Colon (tissue), 2 donors: ENCODE data around the gene PDZRN4.
"Not testable (repeated sequence)": the region's sequence is repeated elsewhere in the genome, so short reads cannot be mapped to it uniquely, and the experiment has no call there.

Experiments used
- FAIRE-seq: peaks from 2 replicates; lab custom pipeline; 2012; peaks lifted over from hg19 to GRCh38; lab: Jason Lieb, UNC
- donor health status: control.
- donor health status: control.

Gene PDZRN4

GRCh38 chr12:41511247-41511646, 323.1 kb downstream of the PDZRN4 start:
- FAIRE-seq, result no peak

GRCh38 chr12:41512497-41512896, 324.4 kb downstream of the PDZRN4 start:
- FAIRE-seq, result no peak

GRCh38 chr12:41514021-41514777, 326.1 kb downstream of the PDZRN4 start:
- FAIRE-seq, result no peak

GRCh38 chr12:41514907-41515306, 326.8 kb downstream of the PDZRN4 start:
- FAIRE-seq, result no peak

- no peak for FAIRE-seq
Observed at GRCh38 chr12:41515953-41516352, 327.8 kb downstream of the PDZRN4 start.

GRCh38 chr12:41520869-41521268, 332.7 kb downstream of the PDZRN4 start:
- FAIRE-seq, result no peak

DNA sequence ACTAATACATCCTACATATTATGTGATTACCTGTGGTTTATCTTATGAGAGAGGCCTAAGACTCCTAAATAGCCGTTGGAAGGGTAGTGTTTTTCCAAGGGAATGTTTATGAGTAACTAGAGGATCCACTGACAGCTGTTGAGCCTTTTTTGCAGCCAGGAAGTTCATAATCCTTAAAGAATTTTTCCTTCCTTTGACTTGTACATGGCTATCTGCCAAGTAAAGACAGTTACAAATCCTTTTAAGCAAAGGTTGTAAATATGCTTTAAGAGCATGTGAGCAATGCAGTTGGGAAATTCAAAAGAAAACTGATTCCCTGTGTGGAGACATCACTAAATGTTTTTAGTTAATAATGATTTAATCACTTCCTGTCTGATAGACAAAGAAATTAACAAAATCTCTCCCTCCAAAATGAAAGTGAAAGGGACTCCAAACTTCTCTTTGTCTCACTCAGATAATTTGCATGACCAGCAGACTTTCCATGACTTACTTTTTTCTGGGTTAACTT, 333.8 kb downstream of the PDZRN4 start:
- no peak for FAIRE-seq

- no peak for FAIRE-seq
Observed at GRCh38 chr12:41527062-41527461, 338.9 kb downstream of the PDZRN4 start.

- no peak for FAIRE-seq
Observed at GRCh38 chr12:41527534-41528116, 339.5 kb downstream of the PDZRN4 start.

GRCh38 chr12:41528874-41529273, 340.8 kb downstream of the PDZRN4 start:
- FAIRE-seq, result no peak

DNA sequence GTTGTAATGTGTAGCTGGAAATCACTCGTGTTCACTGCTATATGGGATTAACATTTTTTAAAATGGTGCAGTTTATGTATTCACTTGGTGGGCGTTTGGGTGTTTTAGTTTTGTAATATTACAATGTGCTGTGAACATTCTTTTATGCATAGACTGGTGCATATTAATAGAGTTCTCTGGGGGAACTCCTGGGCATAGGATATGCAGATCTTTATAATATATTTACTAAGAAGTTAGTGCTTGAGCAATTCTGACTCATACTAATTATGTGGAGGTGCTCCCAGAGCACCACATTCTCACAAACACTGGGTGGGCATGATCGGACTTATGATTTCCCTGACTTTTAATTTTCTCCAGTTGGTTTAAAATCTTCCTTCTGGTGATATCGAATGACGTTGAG, 342.3 kb downstream of the PDZRN4 start:
- no peak for FAIRE-seq

DNA sequence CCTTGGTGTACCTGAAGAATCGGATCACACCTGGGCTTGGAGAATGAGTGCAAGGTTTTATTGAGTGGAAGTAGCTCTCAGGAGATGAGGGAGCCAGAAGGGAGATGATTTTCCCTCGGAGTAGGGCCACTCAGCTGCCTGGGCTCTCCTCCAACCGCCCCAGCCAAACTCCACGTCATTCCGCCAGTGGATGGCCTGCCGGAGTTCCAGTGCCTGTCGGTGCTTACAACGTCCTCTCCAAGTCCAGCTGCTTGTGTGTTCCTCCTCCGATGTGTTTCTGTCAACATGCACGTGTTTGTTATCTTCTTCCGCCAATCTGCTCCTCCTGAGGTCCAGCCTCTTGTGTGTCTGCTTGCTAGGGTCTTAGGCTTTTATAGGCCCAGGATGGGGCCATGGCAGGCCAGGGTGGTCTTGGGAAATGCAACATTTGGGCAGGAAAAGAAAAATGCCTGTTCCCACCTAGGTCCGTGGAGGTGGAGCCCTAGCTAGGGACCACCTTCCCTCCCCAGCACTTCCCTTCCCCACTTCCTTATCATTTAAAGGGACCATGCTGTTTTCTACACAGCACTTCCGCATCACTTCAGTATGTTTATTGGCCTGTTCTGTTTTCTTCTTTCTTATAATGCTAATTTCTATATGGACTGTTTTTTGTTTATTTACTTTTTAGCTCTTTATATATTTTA, 343.2 kb downstream of the PDZRN4 start:
- no peak for FAIRE-seq

DNA sequence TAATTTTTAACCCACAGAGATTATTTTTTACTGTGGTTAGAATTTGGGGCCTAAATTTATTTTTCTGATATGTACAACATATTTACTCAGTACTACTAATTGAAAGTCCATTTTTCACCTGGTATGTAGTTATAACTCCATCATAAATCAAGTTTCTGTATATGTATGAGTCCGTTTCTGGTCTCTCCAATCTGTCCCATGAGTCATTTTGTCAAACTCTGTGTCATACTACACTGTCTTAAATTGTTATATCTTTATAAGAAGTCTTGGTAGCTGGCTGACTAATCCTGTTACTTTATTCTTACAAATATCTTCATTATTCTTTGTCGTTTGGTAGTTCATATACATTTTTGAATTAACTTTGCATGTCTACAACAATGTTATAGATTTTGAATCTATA, 344.0 kb downstream of the PDZRN4 start:
- FAIRE-seq, result no peak

- FAIRE-seq, result no peak
Observed at GRCh38 chr12:41536813-41537490, 348.8 kb downstream of the PDZRN4 start.

DNA sequence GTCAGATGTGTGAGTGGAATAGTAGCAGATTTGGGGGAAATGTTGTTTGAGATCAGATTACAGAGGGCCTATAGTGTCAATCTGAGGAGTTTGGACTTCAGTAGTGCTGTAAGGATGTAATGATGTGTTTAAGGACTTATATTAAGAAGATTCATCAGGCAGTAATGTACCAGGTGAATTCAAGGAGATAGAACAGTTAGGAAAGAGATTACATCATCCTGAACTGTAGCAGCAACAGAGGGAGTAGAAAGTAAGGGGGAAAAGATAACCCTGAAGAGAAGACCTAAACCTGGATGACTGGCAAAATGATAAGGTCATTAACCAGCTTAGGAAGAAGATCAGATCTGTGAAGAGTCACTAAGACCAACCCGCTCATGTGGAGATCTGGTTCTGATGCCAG, 349.4 kb downstream of the PDZRN4 start:
- no peak for FAIRE-seq

DNA sequence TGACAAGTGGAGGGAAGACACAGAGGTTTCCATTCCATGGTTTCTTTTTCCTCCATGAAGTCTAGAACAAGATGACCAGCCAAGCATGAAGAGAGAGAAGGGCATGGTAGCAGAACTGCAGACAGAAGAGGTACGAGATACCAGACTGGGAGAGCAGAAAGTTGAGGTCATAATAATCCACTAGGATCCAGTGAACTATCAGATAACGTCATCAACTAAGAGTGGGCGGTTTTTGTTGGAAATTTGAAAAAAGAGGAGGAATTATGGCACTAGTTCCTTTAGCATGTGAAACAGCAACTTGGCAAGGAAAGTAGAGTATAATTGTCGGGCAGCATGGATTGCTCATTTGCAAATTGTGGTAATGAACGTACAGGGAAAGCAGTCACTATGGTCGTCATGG, 357.6 kb downstream of the PDZRN4 start:
- no peak for FAIRE-seq

- FAIRE-seq, result not testable (repeated sequence)
Observed at GRCh38 chr12:41547071-41547470, 359.0 kb downstream of the PDZRN4 start.

DNA sequence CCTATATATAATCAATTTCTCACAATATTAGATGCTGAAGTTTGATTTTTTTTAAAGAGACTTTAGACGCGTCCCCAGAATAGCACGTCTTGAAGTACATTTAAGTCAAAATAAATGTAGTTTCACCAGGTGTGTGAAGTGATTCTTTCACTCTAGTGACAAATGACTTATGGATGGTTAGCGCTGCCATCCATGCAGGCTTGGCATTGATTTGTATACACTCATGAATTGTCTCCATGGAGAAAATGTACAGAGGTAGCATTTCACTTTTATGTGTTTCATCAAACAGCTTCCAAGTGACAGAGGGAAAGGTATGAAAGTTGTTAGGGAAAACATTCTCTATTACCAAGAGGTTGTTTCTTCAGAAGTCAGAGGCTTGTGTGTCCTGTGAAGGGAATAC, 360.8 kb downstream of the PDZRN4 start:
- no peak for FAIRE-seq

DNA sequence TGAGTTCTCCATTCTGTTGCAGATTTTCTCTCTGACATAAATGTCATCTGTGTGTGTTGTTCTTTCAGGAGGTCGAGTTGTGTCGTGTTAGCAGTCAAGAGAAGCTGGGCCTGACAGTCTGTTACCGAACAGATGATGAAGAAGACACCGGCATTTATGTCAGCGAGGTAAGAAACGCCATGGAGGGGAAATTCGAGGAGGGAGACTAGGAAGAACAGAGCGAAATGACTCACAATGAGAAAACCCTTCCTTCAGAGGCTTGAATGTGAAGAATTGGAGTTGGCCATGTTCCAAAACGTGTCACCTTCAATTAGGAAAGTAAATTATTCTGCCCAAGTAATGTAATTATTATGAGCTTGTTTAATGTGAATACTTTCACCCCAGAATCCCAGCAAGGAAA, 364.5 kb downstream of the PDZRN4 start:
- FAIRE-seq, result no peak

- FAIRE-seq, result no peak
Observed at GRCh38 chr12:41556176-41556575, 368.1 kb downstream of the PDZRN4 start.

DNA sequence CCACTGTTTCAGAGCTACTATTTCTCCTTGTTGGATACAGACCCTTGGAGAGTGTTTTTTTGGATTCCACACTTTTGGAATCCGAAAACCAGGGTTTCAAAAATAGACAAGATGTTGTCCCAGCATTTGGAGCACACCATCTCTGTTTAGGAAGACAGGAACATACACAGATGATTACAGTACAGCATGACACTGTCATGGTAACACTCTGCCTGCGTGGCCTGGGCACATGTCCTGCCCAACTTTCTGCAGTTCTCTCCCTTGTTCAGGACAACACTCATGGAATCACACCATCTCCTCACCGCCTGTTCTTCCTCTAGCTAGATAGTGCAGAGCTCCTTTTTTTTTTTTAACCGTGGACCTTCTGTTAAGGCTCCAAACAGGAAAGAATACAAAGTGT, 369.2 kb downstream of the PDZRN4 start:
- FAIRE-seq, result no peak

GRCh38 chr12:41558671-41559070, 370.6 kb downstream of the PDZRN4 start:
- FAIRE-seq, result no peak

GRCh38 chr12:41563051-41563450, 374.9 kb downstream of the PDZRN4 start:
- FAIRE-seq, result no peak
